Dermis microvascular lymphatic vessel endothelial cell (primary cell): ENCODE results near the gene CHMP5. TPM values are rescaled to one million over a fixed set of nuclear protein-coding genes. Genes with fewer than 3 reads are reported as not detected.

ENCODE experiments used
- DNase-seq, 2 donors: peaks; one replicate each; pipeline versions ENCODE4 v3.0.0 to v3.0.0-alpha.2; 2010; ENCODE audit warnings: low read depth in 2 of 2
- total RNA-seq: library from RNA; depleted of rRNA; stranded (reverse); fragments of >200 nt; gene quantifications from 2 replicates; pipeline ENCODE4 v1.2.1, GENCODE V29; 2014

CHMP5 gene
- total RNA-seq, 1 donor from 2014 or later, result 66.5 TPM

DNA sequence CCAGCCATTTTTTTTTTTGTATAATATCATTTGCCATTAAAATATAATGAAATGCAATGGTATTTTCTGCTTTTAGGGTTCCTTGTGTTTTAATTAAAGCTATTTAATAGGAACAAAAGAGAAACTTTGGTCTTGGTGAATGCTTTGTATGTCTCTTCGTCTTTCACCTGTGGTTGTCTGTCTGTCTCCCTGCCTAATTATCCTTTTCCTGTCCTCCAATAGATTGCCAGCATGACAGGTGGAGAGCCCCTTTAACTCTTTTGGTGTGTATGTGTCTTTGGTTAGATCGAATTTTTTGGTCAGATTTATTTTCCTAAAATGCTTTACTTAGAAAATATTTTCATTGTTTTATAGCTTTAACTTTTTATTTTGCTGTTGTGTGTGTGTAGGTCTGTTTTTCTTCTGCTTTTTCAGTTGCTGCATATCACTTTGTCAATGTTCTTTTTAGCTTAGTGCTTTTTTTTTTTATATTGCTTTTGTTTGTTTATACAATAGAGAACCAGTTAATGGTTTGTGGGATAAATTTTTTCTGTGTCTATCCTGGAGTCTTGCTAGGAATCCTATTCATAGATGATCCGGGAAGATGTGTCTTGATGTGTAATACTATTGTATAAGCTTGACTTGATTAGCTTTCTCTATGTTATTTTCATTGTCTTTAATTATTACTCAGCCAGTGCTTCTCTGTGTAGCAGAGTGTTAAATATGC, 8.6 kb downstream of the CHMP5 start:
- no peak for DNase-seq

DNA sequence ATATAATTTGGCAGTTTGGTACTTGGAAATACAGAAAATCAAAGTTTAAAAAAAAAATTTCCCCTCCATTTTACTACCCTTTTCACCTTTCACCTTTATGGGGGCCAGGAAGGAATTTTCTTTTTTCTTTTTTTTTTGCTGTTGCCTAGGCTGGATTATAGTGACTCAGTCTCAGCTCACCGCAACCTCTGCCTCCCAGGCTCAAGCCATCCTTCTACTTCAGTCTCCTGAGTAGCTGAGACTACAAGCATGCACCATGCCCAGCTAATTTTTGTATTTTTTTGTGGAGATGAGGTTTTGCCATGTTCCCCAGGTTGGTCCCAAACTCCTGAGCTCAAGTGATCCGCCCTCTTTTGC, 9.1 kb downstream of the CHMP5 start:
- DNase-seq, result no peak

DNA sequence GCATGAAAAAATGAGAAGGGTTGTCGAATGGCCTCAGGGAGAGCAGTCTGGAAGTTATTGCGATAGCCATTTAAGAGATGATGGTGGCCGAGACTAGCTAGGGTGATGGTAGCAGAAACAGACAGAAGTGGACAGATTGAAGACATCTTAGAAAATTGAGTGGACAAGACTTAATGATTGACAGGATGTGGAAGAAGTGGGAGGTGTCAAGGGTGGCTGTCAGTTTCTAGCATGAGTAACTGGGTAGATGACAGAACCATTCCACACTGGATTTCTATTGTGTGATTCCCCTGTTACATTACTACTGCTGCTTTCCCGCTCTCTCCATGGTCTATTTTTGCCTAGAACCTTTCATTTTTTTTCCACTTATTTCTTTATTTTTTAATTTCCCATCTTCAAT, 12.6 kb downstream of the CHMP5 start:
- DNase-seq, result no peak

DNA sequence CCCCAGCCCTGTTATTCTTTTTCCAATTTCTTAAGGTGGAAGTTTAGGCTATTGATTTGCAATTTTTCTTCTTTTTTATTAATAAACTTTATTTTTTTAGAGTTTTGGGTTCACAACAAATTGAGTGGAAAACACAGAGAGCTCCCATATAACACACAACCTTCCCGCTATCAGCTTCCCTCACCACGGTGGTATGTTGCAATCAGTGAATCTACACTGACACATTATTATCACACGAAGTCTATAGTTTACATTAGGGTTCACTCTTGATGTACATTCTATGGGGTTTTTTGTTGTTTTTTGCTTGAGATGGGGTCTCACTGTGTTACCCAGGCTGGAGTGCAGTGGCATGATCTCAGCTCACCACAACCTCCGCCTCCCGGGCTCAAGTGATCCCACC, 20.7 kb downstream of the CHMP5 start:
- DNase-seq, result no peak

DNA sequence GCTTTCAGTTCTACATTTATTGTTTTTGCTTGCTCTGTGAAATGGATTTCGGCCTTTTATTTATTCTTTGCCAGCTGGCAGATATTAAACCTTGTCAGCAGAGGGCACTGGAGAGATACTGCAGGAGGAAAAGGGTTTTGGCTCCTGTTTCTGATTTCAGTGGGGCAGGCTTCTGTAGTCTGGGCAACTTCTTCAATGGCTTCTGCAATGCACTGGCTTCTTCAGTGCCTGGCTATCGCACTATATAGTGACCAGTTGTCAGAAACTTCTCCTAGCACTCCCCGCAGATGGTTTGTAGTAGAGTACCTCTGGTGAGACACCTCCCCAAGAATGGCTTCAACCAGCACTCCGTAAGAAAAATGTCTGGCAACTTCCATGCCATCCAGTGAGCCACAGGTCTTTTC, 22.2 kb downstream of the CHMP5 start:
- peak; percentile 62 to 75 for DNase-seq

DNA sequence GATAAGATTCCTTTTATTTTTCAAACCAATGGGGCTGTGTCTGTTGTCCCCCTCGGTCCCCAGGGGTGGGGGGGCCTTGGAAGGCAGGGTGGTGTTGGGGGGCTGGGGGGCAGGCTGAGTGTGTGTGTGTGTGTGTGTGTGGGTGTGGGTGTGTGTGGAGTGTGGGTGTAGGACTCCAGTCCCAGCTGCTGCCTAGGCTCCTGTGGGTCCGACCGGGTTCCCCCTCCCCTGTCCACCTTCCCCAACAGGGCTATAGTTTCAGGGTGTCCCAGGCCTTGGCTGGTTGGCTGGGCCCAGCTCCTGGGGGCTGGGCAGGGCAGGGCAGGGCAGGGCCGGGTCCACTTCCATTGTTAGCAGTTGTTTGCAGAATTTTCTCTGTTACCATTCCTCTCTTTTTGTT, 23.4 kb downstream of the CHMP5 start:
- no peak for DNase-seq

DNA sequence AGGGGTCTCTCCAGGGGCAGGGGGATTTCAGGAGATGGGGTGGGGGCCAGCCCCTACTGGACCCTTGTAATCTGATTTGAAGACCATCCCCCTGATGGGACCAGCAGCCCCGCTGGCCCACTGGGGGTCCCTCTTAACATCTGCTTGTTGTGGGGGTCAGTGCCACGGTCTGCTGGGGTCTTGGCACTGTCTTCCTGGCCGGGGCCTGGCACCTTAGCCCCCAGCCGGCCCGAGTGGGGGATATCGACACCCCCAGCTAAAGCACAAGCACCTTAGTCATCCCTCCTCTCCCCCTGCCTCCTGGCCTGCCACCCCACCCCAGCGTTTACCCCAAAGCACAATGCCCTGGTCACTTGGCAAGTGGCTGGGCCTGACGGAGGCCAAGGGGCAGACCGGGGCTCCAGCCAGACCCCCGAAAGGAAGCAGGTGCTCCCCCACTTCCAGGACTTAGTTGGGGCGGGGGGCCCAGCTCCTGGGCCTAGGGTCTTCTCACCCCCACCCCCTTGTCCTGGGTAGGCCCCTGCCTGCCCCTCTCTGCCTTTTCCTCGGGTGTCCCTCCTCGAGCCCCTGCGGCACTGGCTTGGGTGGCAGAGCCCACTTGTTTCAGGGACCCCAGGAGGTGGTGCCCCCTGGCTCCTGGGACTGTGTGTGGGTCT, 24.1 kb downstream of the CHMP5 start:
- DNase-seq, result no peak

DNA sequence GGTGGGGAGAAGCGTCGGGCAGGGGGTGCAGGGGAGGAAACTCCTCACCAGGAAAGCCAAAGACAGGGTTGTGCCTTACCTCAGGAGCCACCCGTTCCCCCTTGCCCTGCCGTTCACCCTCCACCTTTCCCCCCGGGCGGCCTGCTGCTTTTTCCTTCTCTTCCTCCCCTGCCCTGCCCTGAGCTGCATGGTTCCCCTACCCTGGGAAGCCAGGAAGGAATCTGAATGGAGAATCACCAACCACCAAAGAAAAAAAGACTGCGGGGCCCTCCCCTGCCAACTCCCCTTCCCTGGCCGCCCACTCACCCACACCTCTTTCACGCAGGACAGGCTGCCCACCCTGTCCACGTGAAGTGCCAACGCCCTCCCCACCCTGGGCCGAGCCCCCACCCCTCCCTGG, 24.6 kb downstream of the CHMP5 start:
- DNase-seq, result peak in 1 of 2 donors; percentile 40

DNA sequence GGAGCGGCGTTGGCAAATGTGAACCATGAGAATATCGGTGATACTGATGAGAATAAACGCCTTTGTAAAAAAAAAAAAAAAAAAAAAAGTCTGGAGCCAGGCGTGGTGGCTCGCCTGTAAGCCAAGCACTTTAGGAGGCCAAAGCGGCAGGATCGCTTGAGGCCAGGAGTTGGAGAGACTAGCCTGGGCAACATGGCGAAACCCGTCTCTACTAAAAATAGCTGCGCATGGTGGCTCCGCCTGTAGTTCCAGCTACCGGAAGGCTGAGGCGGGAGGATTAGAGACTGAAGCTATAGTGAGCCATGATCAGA, 25.0 kb downstream of the CHMP5 start:
- no peak for DNase-seq

DNA sequence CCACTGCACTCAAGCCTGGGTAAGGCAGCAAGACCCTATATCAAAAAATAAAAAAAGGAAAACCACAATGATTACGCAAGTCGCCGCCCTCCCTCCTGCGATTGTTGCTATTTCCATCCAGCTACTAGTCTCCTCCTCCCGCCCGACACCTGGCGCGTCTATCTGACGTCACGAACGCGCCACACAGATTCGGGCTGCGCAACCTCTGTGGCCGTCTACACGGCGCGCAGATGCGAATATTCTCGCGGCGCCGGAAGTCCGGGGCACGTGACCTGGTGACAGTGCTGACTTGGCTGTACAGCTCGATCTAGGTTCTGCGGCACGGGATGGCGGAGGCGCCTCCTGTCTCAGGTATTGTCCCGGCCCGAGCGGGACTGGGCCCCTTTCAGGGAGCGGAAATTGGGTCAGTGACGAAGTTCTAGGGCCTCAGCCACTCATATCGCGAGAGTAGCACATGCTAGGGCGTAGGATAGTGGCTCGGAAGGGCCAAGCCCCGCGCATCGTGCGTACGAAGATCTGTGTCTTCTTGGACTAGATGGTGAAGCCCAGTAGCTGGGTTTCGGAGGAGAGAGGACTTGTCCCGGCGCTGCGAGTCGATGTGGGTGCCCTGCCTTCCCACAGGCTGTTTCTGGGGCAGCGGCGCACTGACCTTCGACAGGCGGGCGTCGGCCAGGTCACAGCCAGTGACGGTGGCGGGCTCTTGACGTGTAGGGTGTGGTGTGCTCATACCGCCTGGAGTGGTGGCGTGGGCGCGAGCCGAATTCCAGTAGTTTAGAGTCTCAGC, 25.6 kb downstream of the CHMP5 start, which contains the start of gene NFX1:
Gene NFX1 (plus strand): TSS at position 270 of the 784 bp plus-strand sequence. CDS start 57 bp downstream, at position 327.
- DNase-seq, result peak; percentile 97 to 99

DNA sequence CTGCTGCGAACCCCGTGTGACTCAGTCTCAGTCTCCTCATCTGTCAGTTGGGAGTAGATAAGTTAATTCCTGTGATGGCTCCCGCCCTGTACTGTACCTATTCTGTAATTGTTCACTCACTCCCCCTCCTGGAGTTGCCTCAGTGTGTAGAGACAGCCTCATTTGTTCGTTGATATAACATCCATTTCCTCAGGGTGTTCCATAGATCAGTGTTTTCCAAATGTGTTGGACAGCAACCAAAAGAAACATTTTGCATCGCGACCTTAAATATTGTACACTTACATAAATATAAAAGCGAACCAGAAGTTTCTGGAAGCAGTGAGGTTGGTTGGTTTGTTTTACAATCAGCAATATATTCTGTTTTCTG, 26.2 kb downstream of the CHMP5 start:
- DNase-seq, result peak; percentile 77 to 86

DNA sequence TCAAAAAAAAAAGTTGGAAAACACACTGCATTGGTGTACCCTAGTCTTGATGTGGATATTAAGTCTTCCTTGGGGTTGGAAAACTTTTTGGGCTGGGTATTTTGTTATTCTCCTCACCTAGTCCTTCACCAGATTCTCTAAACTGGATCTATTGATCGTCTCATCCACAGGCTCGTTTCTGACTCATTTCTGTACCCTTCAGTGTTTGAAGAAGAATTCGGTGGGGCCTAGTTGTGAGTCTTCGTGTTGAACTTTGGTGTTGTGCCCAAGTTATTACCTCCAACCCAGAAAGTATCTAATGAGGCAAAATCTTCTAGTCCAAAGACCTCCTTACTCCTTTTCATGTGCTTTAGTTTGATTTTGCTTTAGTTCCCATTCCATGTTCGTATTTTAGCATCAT, 27.1 kb downstream of the CHMP5 start:
- no peak for DNase-seq

DNA sequence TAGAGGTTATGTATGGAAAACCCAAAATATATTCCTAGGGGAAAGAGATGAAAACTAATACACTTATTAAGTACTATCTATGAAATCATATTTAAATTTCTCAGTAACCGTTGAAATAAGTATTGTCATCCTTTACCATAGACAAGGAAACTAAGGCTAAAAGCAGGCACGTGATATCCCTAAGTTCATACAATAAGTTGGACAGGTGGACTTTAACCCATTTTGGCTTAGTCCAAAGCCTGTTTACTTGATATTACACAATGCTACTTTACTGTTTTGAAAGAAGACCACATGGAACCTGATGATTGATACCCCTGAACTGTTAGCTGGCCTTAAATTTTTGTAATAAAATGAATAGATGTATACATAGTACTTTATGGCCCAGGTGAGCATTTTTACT, 28.9 kb downstream of the CHMP5 start:
- no peak for DNase-seq

DNA sequence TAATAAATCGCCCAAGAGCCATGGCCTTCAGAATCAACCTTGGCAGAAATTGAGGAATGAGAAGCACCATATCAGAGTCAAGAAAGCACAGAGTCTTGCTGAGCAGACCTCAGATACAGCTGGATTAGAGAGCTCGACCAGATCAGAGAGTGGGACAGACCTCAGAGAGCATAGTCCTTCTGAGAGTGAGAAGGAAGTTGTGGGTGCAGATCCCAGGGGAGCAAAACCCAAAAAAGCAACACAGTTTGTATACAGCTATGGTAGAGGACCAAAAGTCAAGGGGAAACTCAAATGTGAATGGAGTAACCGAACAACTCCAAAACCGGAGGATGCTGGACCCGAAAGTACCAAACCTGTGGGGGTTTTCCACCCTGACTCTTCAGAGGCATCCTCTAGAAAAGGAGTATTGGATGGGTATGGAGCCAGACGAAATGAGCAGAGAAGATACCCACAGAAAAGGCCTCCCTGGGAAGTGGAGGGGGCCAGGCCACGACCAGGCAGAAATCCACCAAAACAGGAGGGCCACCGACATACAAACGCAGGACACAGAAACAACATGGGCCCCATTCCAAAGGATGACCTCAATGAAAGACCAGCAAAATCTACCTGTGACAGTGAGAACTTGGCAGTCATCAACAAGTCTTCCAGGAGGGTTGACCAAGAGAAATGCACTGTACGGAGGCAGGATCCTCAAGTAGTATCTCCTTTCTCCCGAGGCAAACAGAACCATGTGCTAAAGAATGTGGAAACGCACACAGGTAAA, 30.0 kb downstream of the CHMP5 start:
- no peak for DNase-seq

DNA sequence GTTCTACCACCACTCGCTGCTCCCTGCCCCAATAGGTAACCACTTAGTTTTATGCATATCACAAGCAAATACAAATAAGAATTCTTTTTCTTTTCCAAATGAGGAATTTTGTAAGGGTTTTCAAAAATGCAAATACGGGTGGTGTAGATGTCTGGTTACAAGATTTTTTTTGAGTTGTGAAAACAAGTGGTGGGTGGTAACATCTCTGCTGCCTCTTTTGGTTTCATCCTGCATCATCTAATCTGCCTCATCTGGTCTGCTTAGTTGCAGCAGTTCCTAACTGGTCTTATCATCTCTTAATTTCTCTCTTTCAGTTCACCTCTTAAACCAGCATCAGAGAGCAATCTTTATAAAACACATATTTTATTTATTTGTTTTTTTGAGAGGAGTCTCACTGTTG, 30.7 kb downstream of the CHMP5 start:
- no peak for DNase-seq

DNA sequence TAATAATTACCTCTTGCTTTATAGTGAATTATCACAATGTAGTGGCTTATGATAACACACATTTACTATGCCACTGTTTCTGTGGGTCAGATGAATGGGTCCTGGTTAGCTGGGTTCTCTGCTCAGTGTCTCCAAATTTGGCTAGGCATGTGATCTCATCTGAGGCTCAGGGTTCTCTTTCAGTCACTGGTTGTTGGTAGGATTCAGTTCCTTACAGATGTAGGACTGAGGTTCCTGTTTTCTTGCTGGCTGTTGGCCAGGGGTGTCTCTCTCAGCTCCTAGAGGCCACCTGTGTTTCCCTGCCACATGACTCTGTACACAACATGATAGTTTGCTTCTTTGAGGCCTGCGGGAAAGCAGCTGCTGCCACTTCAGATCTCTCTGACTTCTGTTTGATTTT, 32.6 kb downstream of the CHMP5 start:
- peak in 1 of 2 donors; percentile 53 for DNase-seq

DNA sequence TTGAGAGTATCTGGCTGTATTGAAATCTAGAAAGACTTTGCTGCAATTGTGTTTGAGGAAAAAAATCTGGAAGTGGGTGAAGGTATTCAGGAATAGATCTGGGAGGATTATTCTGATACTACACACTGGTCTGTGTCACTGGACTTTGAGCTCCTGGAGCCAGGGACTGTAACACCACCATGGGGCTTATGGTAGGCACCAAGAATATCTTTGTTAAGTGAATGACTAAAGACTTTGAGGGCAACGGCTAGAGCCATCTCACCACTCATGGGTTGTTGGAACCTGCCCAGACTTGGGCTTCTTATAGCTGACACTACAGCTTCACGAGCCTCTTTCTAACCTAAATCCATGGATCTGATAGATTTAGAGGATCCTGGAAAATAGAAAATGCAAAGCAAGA, 35.7 kb downstream of the CHMP5 start:
- no peak for DNase-seq

DNA sequence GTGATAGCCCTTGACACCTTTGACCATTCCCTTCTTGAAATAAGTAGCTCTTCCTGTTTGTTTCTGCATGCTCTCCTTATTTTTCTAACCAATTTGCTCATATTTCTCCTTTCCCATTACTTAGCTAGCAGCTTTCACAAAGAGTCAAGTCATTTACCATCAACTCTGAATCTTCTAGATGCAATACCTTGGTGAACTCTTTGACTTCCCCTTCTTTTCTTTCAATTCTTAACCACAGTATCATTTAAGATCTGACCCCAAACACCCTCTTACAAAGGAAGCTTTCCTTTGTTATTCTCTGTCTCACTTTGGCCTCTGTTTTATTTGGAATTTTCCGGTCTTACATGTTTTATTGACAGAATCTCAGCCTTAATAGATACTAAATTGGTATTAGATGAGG, 39.5 kb downstream of the CHMP5 start:
- DNase-seq, result no peak

DNA sequence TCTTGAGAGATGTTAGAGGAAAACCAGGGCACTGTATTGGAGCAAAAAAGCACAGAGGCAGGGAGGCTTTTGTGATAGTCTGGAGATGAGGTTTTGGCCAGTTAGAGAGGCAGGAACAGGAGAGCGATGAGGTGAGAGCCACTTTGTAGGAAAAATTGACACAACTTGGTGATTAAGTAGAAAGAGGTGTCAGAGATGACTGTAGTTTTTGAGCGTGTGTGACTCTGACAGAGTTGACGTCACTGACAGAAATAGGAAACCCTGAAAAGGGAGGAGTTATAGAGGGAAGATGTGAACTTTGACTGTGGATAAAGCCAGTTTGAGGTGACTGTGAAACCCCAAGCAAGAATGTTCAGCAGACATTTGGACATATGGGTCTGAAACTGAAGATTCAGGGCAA, 41.2 kb downstream of the CHMP5 start:
- no peak for DNase-seq

DNA sequence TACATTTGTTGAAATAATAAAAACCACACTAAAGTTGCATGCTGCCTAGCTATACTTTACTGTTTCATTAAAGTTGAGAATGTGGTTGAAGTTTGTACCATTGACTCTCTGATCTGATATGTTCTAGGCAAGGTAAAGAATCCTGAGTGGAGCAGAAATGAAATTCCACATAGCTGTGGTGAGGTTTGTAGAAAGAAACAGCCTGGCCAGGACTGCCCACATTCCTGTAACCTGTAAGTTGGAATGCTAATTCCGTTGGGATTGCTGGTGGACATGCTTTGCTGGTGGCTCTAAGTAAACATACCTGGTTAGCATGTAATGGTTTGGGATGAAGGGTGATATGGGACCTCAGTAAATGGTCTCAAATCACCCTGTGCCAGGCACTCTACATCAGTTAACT, 42.2 kb downstream of the CHMP5 start:
- DNase-seq, result no peak

DNA sequence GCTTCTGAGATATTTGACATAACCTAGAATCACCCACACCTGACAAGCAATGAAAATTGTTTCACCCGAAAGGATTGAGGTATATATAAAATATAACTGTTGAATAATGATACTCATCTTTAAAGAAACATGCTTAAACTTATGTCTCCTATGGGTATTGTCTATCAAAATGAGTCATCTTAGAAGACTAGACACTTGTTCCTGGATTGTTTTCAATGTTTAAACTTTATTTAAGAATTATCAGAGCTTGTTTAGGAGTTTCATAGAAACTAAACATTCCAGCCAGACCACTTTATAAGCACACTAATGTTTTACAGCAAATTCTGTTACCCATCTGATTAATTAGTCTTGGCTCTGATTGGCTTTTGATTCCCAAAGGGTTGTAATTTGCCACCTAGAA, 45.1 kb downstream of the CHMP5 start:
- no peak for DNase-seq

DNA sequence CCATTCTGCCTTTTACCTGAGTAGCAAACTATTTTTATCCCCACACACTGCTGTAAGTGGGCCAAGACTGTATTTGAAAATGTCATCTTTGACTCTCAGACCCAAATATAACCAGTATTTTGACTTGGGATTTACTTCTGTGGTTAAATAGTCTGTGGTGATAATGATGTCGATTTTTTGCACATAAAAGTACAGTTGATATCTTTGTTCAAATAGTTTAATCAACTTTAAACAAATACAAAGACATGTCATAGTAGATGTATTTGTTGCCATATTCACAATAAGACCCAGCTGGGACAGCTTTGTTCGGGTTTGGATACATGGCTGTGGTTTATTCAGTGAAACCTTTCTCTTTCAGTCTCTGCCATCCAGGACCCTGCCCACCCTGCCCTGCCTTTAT, 45.9 kb downstream of the CHMP5 start:
- DNase-seq, result no peak
